ENCODE data around the gene PSTPIP1.

Gene PSTPIP1

GRCh38 chr15:77018796-77019505, 24.0 kb downstream of the PSTPIP1 start:
- Histone ChIP-seq H3K4ac (ENCODE audit: low read depth, low read length) (no peak overlapping the region), H3K79me1 (ENCODE audit: low read length) (no peaks in the 10 kb centered on the region), H3K4me3 (ENCODE audit: low read length) (no peak overlapping the region), H2BK5ac (ENCODE audit: low read length) (no peak overlapping the region), H3K27me3 (ENCODE audit: insufficient read depth, low read length, poor library complexity) (no peaks in the 10 kb centered on the region), H3K23ac (ENCODE audit: low read length) (no peak overlapping the region), H2BK120ac (ENCODE audit: low read depth, low read length) (no peak overlapping the region), H3K4me1 (ENCODE audit: control insufficient read depth, low read depth, low read length) (no peaks in the 10 kb centered on the region), H2AK5ac (ENCODE audit: low read length) (no peak overlapping the region), H4K5ac (ENCODE audit: low read length) (no peak overlapping the region), H3K79me2 (ENCODE audit: control insufficient read depth, insufficient read depth, low read length) (no peaks in the 10 kb centered on the region), H3K4me2 (ENCODE audit: low read length) (no peak overlapping the region), H3K36me3 (ENCODE audit: control insufficient read depth, insufficient read depth, low read length) (no peaks in the 10 kb centered on the region), H4K8ac (ENCODE audit: low read depth, low read length) (no peak overlapping the region), H3K18ac (ENCODE audit: low read length) (no peak overlapping the region), H3K56ac (ENCODE audit: low read length) (no peak overlapping the region), H3K9ac (ENCODE audit: low read length) (no peak overlapping the region), H2BK15ac (replicated peaks; ENCODE audit: low read depth) (no peak overlapping the region), H3K27ac (ENCODE audit: low read depth, low read length) (no peak overlapping the region)
- DNase-seq, result no peak
- WGBS (ENCODE audit: extremely low coverage, insufficient coverage, low lambda C conversion rate), result no CpG with 5 or more reads among the region's 11 CpGs

- Histone ChIP-seq H3K27me3 (ENCODE audit: insufficient read depth, low read length, poor library complexity) (no peaks in the 10 kb centered on the region), H3K18ac (ENCODE audit: low read length) (no peak overlapping the region), H3K23ac (ENCODE audit: low read length) (no peak overlapping the region), H3K4me2 (ENCODE audit: low read length) (no peak overlapping the region), H3K27ac (ENCODE audit: low read depth, low read length) (no peak overlapping the region), H3K36me3 (ENCODE audit: control insufficient read depth, insufficient read depth, low read length) (no peaks in the 10 kb centered on the region), H2BK120ac (ENCODE audit: low read depth, low read length) (no peak overlapping the region), H4K8ac (ENCODE audit: low read depth, low read length) (no peak overlapping the region), H3K79me1 (ENCODE audit: low read length) (no peaks in the 10 kb centered on the region), H3K4me3 (ENCODE audit: low read length) (no peak overlapping the region), H2BK15ac (replicated peaks; ENCODE audit: low read depth) (no peak overlapping the region), H3K4me1 (ENCODE audit: control insufficient read depth, low read depth, low read length) (no peaks in the 10 kb centered on the region), H2AK5ac (ENCODE audit: low read length) (no peak overlapping the region), H2BK5ac (ENCODE audit: low read length) (no peak overlapping the region), H4K5ac (ENCODE audit: low read length) (no peak overlapping the region), H3K9ac (ENCODE audit: low read length) (no peak overlapping the region), H3K79me2 (ENCODE audit: control insufficient read depth, insufficient read depth, low read length) (no peaks in the 10 kb centered on the region), H3K4ac (ENCODE audit: low read depth, low read length) (no peak overlapping the region), H3K56ac (ENCODE audit: low read length) (no peak overlapping the region)
- WGBS (ENCODE audit: extremely low coverage, insufficient coverage, low lambda C conversion rate), result no CpG with 5 or more reads among the region's 12 CpGs
- no peak for DNase-seq
Observed at GRCh38 chr15:77019521-77020331, 24.8 kb downstream of the PSTPIP1 start.

GRCh38 chr15:77020348-77021087, 25.6 kb downstream of the PSTPIP1 start:
- WGBS (ENCODE audit: extremely low coverage, insufficient coverage, low lambda C conversion rate), result no CpG with 5 or more reads among the region's 6 CpGs

GRCh38 chr15:77021088-77021481, 26.2 kb downstream of the PSTPIP1 start:
- Histone ChIP-seq H3K27ac (ENCODE audit: low read depth, low read length) (no peak overlapping the region), H3K18ac (ENCODE audit: low read length) (no peak overlapping the region), H3K4me2 (ENCODE audit: low read length) (no peak overlapping the region), H3K4me3 (ENCODE audit: low read length) (no peak overlapping the region), H2BK120ac (ENCODE audit: low read depth, low read length) (no peak overlapping the region), H3K79me1 (ENCODE audit: low read length) (no peaks in the 10 kb centered on the region), H3K36me3 (ENCODE audit: control insufficient read depth, insufficient read depth, low read length) (no peaks in the 10 kb centered on the region), H3K27me3 (ENCODE audit: insufficient read depth, low read length, poor library complexity) (no peaks in the 10 kb centered on the region), H3K4ac (ENCODE audit: low read depth, low read length) (no peak overlapping the region), H3K9ac (ENCODE audit: low read length) (no peak overlapping the region), H2AK5ac (ENCODE audit: low read length) (no peak overlapping the region), H3K56ac (ENCODE audit: low read length) (no peak overlapping the region), H2BK15ac (replicated peaks; ENCODE audit: low read depth) (no peak overlapping the region), H3K4me1 (ENCODE audit: control insufficient read depth, low read depth, low read length) (no peaks in the 10 kb centered on the region), H3K79me2 (ENCODE audit: control insufficient read depth, insufficient read depth, low read length) (no peaks in the 10 kb centered on the region), H2BK5ac (ENCODE audit: low read length) (no peak overlapping the region), H4K5ac (ENCODE audit: low read length) (no peak overlapping the region), H3K23ac (ENCODE audit: low read length) (no peak overlapping the region), H4K8ac (ENCODE audit: low read depth, low read length) (no peak overlapping the region)
- no peak for DNase-seq
- WGBS (ENCODE audit: extremely low coverage, insufficient coverage, low lambda C conversion rate), result no CpG with 5 or more reads among the region's 9 CpGs

More at GRCh38 chr15:77020348-77021087, 25.6 kb downstream of the PSTPIP1 start:
- Histone ChIP-seq H3K4ac (ENCODE audit: low read depth, low read length) (no peak overlapping the region), H2BK120ac (ENCODE audit: low read depth, low read length) (no peak overlapping the region), H3K4me1 (ENCODE audit: control insufficient read depth, low read depth, low read length) (no peaks in the 10 kb centered on the region), H4K5ac (ENCODE audit: low read length) (no peak overlapping the region), H3K36me3 (ENCODE audit: control insufficient read depth, insufficient read depth, low read length) (no peaks in the 10 kb centered on the region), H2BK5ac (ENCODE audit: low read length) (no peak overlapping the region), H3K27me3 (ENCODE audit: insufficient read depth, low read length, poor library complexity) (no peaks in the 10 kb centered on the region), H3K4me2 (ENCODE audit: low read length) (no peak overlapping the region), H2BK15ac (replicated peaks; ENCODE audit: low read depth) (no peak overlapping the region), H3K9ac (ENCODE audit: low read length) (no peak overlapping the region), H3K23ac (ENCODE audit: low read length) (no peak overlapping the region), H3K4me3 (ENCODE audit: low read length) (no peak overlapping the region), H3K79me2 (ENCODE audit: control insufficient read depth, insufficient read depth, low read length) (no peaks in the 10 kb centered on the region), H3K18ac (ENCODE audit: low read length) (no peak overlapping the region), H4K8ac (ENCODE audit: low read depth, low read length) (no peak overlapping the region), H3K27ac (ENCODE audit: low read depth, low read length) (no peak overlapping the region), H3K56ac (ENCODE audit: low read length) (no peak overlapping the region), H3K79me1 (ENCODE audit: low read length) (no peaks in the 10 kb centered on the region), H2AK5ac (ENCODE audit: low read length) (no peak overlapping the region)
- DNase-seq, result no peak

GRCh38 chr15:77021803-77022381, 27.0 kb downstream of the PSTPIP1 start:
- no peaks in the 10 kb centered on the region for H3K4me1 ChIP-seq (ENCODE audit: control insufficient read depth, low read depth, low read length)
- no peak for DNase-seq
- WGBS (ENCODE audit: extremely low coverage, insufficient coverage, low lambda C conversion rate), result no CpG with 5 or more reads among the region's 7 CpGs

More at GRCh38 chr15:77021803-77022381, 27.0 kb downstream of the PSTPIP1 start:
- H3K79me2 ChIP-seq (ENCODE audit: control insufficient read depth, insufficient read depth, low read length), result no peaks in the 10 kb centered on the region
- no peak overlapping the region for H3K18ac ChIP-seq (ENCODE audit: low read length)
- H3K27ac ChIP-seq (ENCODE audit: low read depth, low read length), result no peak overlapping the region
- no peak overlapping the region for H4K5ac ChIP-seq (ENCODE audit: low read length)
- no peak overlapping the region for H3K56ac ChIP-seq (ENCODE audit: low read length)
- no peak overlapping the region for H3K4me2 ChIP-seq (ENCODE audit: low read length)
- H2BK5ac ChIP-seq (ENCODE audit: low read length), result no peak overlapping the region
- no peaks in the 10 kb centered on the region for H3K36me3 ChIP-seq (ENCODE audit: control insufficient read depth, insufficient read depth, low read length)
- no peak overlapping the region for H3K4ac ChIP-seq (ENCODE audit: low read depth, low read length)
- no peak overlapping the region for H4K8ac ChIP-seq (ENCODE audit: low read depth, low read length)
- H3K79me1 ChIP-seq (ENCODE audit: low read length), result no peaks in the 10 kb centered on the region
- H2AK5ac ChIP-seq (ENCODE audit: low read length), result no peak overlapping the region
- H3K9ac ChIP-seq (ENCODE audit: low read length), result no peak overlapping the region
- no peak overlapping the region for H3K4me3 ChIP-seq (ENCODE audit: low read length)
- H3K27me3 ChIP-seq (ENCODE audit: insufficient read depth, low read length, poor library complexity), result no peaks in the 10 kb centered on the region
- H2BK15ac ChIP-seq (replicated peaks; ENCODE audit: low read depth), result no peak overlapping the region
- no peak overlapping the region for H3K23ac ChIP-seq (ENCODE audit: low read length)
- H2BK120ac ChIP-seq (ENCODE audit: low read depth, low read length), result no peak overlapping the region

All from mesendoderm (in vitro differentiated cells).